ENCODE measurements around the gene DNA2.
A peak's percentile ranks its signal among the peaks of the same experiment; 100 is the strongest.
"Not testable (repeated sequence)": the region's sequence is repeated elsewhere in the genome, so short reads cannot be mapped to it uniquely, and the experiment has no call there.

DNA2 gene

GRCh38 chr10:68499544-68499943 lies 27.8 kb upstream of the DNA2 start:
- Histone ChIP-seq H3K4me3 (ENCODE audit: low read length in 2 of 2) (no peak overlapping the region), H3K36me3 (ENCODE audit: control insufficient read depth in 2 of 2, insufficient read depth in 2 of 2, low read length in 2 of 2) (peaks cover 19 to 24% of the 10 kb centered on the region in 2 donors)

GRCh38 chr10:68496072-68496471 lies 24.3 kb upstream of the DNA2 start:
- no peaks in the 10 kb centered on the region for H3K9me3 ChIP-seq (ENCODE audit: control insufficient read depth in 2 of 2, low read length in 2 of 2)
- peaks cover 18 to 23% of the 10 kb centered on the region in 2 donors for H3K36me3 ChIP-seq (ENCODE audit: control insufficient read depth in 2 of 2, insufficient read depth in 2 of 2, low read length in 2 of 2)
- H3K27ac ChIP-seq (ENCODE audit: low read depth in 2 of 2, low read length in 2 of 2): no peak overlapping the region
- no peak overlapping the region for H3K4me3 ChIP-seq (ENCODE audit: low read length in 2 of 2)
- no peaks in the 10 kb centered on the region for H3K4me1 ChIP-seq (ENCODE audit: control insufficient read depth in 2 of 2, insufficient read depth in 2 of 2, low read length in 2 of 2)
- no peaks in the 10 kb centered on the region for H3K27me3 ChIP-seq (ENCODE audit: control insufficient read depth in 2 of 2, insufficient read depth in 2 of 2, low read length in 2 of 2)
- no peak overlapping the region for H3K9ac ChIP-seq (ENCODE audit: low read depth in 1 of 2, low read length in 2 of 2)

More at GRCh38 chr10:68499544-68499943, 27.8 kb upstream of the DNA2 start:
- no peaks in the 10 kb centered on the region for H3K27me3 ChIP-seq (ENCODE audit: control insufficient read depth in 2 of 2, insufficient read depth in 2 of 2, low read length in 2 of 2)
- no peaks in the 10 kb centered on the region for H3K9me3 ChIP-seq (ENCODE audit: control insufficient read depth in 2 of 2, low read length in 2 of 2)
- H3K27ac ChIP-seq (ENCODE audit: low read depth in 2 of 2, low read length in 2 of 2): no peak overlapping the region
- H3K4me1 ChIP-seq (ENCODE audit: control insufficient read depth in 2 of 2, insufficient read depth in 2 of 2, low read length in 2 of 2): no peaks in the 10 kb centered on the region
- H3K9ac ChIP-seq (ENCODE audit: low read depth in 1 of 2, low read length in 2 of 2): no peak overlapping the region

GRCh38 chr10:68492118-68492517 lies 20.3 kb upstream of the DNA2 start:
- H3K27me3 ChIP-seq (ENCODE audit: control insufficient read depth in 2 of 2, insufficient read depth in 2 of 2, low read length in 2 of 2): no peaks in the 10 kb centered on the region
- H3K27ac ChIP-seq (ENCODE audit: low read depth in 2 of 2, low read length in 2 of 2): no peak overlapping the region
- H3K36me3 ChIP-seq (ENCODE audit: control insufficient read depth in 2 of 2, insufficient read depth in 2 of 2, low read length in 2 of 2): peaks cover 16 to 18% of the 10 kb centered on the region in 2 donors
- no peaks in the 10 kb centered on the region for H3K4me1 ChIP-seq (ENCODE audit: control insufficient read depth in 2 of 2, insufficient read depth in 2 of 2, low read length in 2 of 2)
- no peaks in the 10 kb centered on the region for H3K9me3 ChIP-seq (ENCODE audit: control insufficient read depth in 2 of 2, low read length in 2 of 2)
- no peak overlapping the region for H3K9ac ChIP-seq (ENCODE audit: low read depth in 1 of 2, low read length in 2 of 2)
- H3K4me3 ChIP-seq (ENCODE audit: low read length in 2 of 2): no peak overlapping the region

GRCh38 chr10:68489919-68490318 lies 18.1 kb upstream of the DNA2 start:
- no peaks in the 10 kb centered on the region for H3K27me3 ChIP-seq (ENCODE audit: control insufficient read depth in 2 of 2, insufficient read depth in 2 of 2, low read length in 2 of 2)
- H3K4me3 ChIP-seq (ENCODE audit: low read length in 2 of 2): no peak overlapping the region
- H3K9me3 ChIP-seq (ENCODE audit: control insufficient read depth in 2 of 2, low read length in 2 of 2): no peaks in the 10 kb centered on the region
- no peak overlapping the region for H3K27ac ChIP-seq (ENCODE audit: low read depth in 2 of 2, low read length in 2 of 2)
- H3K36me3 ChIP-seq (ENCODE audit: control insufficient read depth in 2 of 2, insufficient read depth in 2 of 2, low read length in 2 of 2): peaks cover 26 to 28% of the 10 kb centered on the region in 2 donors
- H3K9ac ChIP-seq (ENCODE audit: low read depth in 1 of 2, low read length in 2 of 2): no peak overlapping the region
- no peaks in the 10 kb centered on the region for H3K4me1 ChIP-seq (ENCODE audit: control insufficient read depth in 2 of 2, insufficient read depth in 2 of 2, low read length in 2 of 2)

GRCh38 chr10:68474021-68474420 lies 2.2 kb upstream of the DNA2 start:
- H3K27ac ChIP-seq (ENCODE audit: low read depth in 2 of 2, low read length in 2 of 2): no peak overlapping the region
- H3K4me3 ChIP-seq (ENCODE audit: low read length in 2 of 2): no peak overlapping the region
- H3K27me3 ChIP-seq (ENCODE audit: control insufficient read depth in 2 of 2, insufficient read depth in 2 of 2, low read length in 2 of 2): no peaks in the 10 kb centered on the region

GRCh38 chr10:68471063-68471585 lies 649 bp downstream of the DNA2 start:
- peak overlapping the region; percentile 27 to 68 for H3K9ac ChIP-seq (ENCODE audit: low read depth in 1 of 2, low read length in 2 of 2)
- no peaks in the 10 kb centered on the region for H3K36me3 ChIP-seq (ENCODE audit: control insufficient read depth in 2 of 2, insufficient read depth in 2 of 2, low read length in 2 of 2)
- peaks cover 5 to 6% of the 10 kb centered on the region in 2 donors for H3K4me1 ChIP-seq (ENCODE audit: control insufficient read depth in 2 of 2, insufficient read depth in 2 of 2, low read length in 2 of 2)
- peak overlapping the region; percentile 83 to 88 for H3K4me3 ChIP-seq (ENCODE audit: low read length in 2 of 2)
- no peaks in the 10 kb centered on the region for H3K27me3 ChIP-seq (ENCODE audit: control insufficient read depth in 2 of 2, insufficient read depth in 2 of 2, low read length in 2 of 2)
- H3K9me3 ChIP-seq (ENCODE audit: control insufficient read depth in 2 of 2, low read length in 2 of 2): no peaks in the 10 kb centered on the region
- no peak overlapping the region for H3K27ac ChIP-seq (ENCODE audit: low read depth in 2 of 2, low read length in 2 of 2)

More at GRCh38 chr10:68474021-68474420, 2.2 kb upstream of the DNA2 start:
- peaks cover 5 to 6% of the 10 kb centered on the region in 2 donors for H3K4me1 ChIP-seq (ENCODE audit: control insufficient read depth in 2 of 2, insufficient read depth in 2 of 2, low read length in 2 of 2)
- H3K9me3 ChIP-seq (ENCODE audit: control insufficient read depth in 2 of 2, low read length in 2 of 2): no peaks in the 10 kb centered on the region
- H3K9ac ChIP-seq (ENCODE audit: low read depth in 1 of 2, low read length in 2 of 2): no peak overlapping the region
- no peaks in the 10 kb centered on the region for H3K36me3 ChIP-seq (ENCODE audit: control insufficient read depth in 2 of 2, insufficient read depth in 2 of 2, low read length in 2 of 2)

GRCh38 chr10:68470300-68470699 lies 1.5 kb downstream of the DNA2 start:
- Histone ChIP-seq H3K4me1 (ENCODE audit: control insufficient read depth in 2 of 2, insufficient read depth in 2 of 2, low read length in 2 of 2) (peaks cover 5 to 6% of the 10 kb centered on the region in 2 donors), H3K9ac (ENCODE audit: low read depth in 1 of 2, low read length in 2 of 2) (no peak overlapping the region), H3K27ac (ENCODE audit: low read depth in 2 of 2, low read length in 2 of 2) (no peak overlapping the region), H3K36me3 (ENCODE audit: control insufficient read depth in 2 of 2, insufficient read depth in 2 of 2, low read length in 2 of 2) (no peaks in the 10 kb centered on the region), H3K4me3 (ENCODE audit: low read length in 2 of 2) (no peak overlapping the region), H3K27me3 (ENCODE audit: control insufficient read depth in 2 of 2, insufficient read depth in 2 of 2, low read length in 2 of 2) (no peaks in the 10 kb centered on the region), H3K9me3 (ENCODE audit: control insufficient read depth in 2 of 2, low read length in 2 of 2) (no peaks in the 10 kb centered on the region)

- Histone ChIP-seq H3K9me3 (ENCODE audit: control insufficient read depth in 2 of 2, low read length in 2 of 2) (no peaks in the 10 kb centered on the region), H3K36me3 (ENCODE audit: control insufficient read depth in 2 of 2, insufficient read depth in 2 of 2, low read length in 2 of 2) (no peaks in the 10 kb centered on the region), H3K9ac (ENCODE audit: low read depth in 1 of 2, low read length in 2 of 2) (no peak overlapping the region), H3K27ac (ENCODE audit: low read depth in 2 of 2, low read length in 2 of 2) (no peak overlapping the region), H3K4me1 (ENCODE audit: control insufficient read depth in 2 of 2, insufficient read depth in 2 of 2, low read length in 2 of 2) (peaks cover 5 to 6% of the 10 kb centered on the region in 2 donors), H3K4me3 (ENCODE audit: low read length in 2 of 2) (no peak overlapping the region), H3K27me3 (ENCODE audit: control insufficient read depth in 2 of 2, insufficient read depth in 2 of 2, low read length in 2 of 2) (no peaks in the 10 kb centered on the region)
These were observed 1.9 kb downstream of the DNA2 start for GRCh38 chr10:68469838-68470237.

GRCh38 chr10:68464729-68465128 lies 7.0 kb downstream of the DNA2 start:
- not testable (repeated sequence) for H3K9ac ChIP-seq (ENCODE audit: low read depth in 1 of 2, low read length in 2 of 2); H3K27me3 ChIP-seq (ENCODE audit: control insufficient read depth in 2 of 2, insufficient read depth in 2 of 2, low read length in 2 of 2); H3K9me3 ChIP-seq (ENCODE audit: control insufficient read depth in 2 of 2, low read length in 2 of 2); H3K4me3 ChIP-seq (ENCODE audit: low read length in 2 of 2); H3K36me3 ChIP-seq (ENCODE audit: control insufficient read depth in 2 of 2, insufficient read depth in 2 of 2, low read length in 2 of 2); H3K27ac ChIP-seq (ENCODE audit: low read depth in 2 of 2, low read length in 2 of 2); H3K4me1 ChIP-seq (ENCODE audit: control insufficient read depth in 2 of 2, insufficient read depth in 2 of 2, low read length in 2 of 2)

GRCh38 chr10:68463365-68464093 lies 8.2 kb downstream of the DNA2 start:
- no peaks in the 10 kb centered on the region for H3K27me3 ChIP-seq (ENCODE audit: control insufficient read depth in 2 of 2, insufficient read depth in 2 of 2, low read length in 2 of 2)
- H3K9ac ChIP-seq (ENCODE audit: low read depth in 1 of 2, low read length in 2 of 2): no peak overlapping the region
- H3K4me3 ChIP-seq (ENCODE audit: low read length in 2 of 2): no peak overlapping the region
- H3K36me3 ChIP-seq (ENCODE audit: control insufficient read depth in 2 of 2, insufficient read depth in 2 of 2, low read length in 2 of 2): no peaks in the 10 kb centered on the region
- H3K27ac ChIP-seq (ENCODE audit: low read depth in 2 of 2, low read length in 2 of 2): no peak overlapping the region
- H3K4me1 ChIP-seq (ENCODE audit: control insufficient read depth in 2 of 2, insufficient read depth in 2 of 2, low read length in 2 of 2): no peaks in the 10 kb centered on the region
- no peaks in the 10 kb centered on the region for H3K9me3 ChIP-seq (ENCODE audit: control insufficient read depth in 2 of 2, low read length in 2 of 2)
